ENCODE measurements around the gene ZNF541.

DNA sequence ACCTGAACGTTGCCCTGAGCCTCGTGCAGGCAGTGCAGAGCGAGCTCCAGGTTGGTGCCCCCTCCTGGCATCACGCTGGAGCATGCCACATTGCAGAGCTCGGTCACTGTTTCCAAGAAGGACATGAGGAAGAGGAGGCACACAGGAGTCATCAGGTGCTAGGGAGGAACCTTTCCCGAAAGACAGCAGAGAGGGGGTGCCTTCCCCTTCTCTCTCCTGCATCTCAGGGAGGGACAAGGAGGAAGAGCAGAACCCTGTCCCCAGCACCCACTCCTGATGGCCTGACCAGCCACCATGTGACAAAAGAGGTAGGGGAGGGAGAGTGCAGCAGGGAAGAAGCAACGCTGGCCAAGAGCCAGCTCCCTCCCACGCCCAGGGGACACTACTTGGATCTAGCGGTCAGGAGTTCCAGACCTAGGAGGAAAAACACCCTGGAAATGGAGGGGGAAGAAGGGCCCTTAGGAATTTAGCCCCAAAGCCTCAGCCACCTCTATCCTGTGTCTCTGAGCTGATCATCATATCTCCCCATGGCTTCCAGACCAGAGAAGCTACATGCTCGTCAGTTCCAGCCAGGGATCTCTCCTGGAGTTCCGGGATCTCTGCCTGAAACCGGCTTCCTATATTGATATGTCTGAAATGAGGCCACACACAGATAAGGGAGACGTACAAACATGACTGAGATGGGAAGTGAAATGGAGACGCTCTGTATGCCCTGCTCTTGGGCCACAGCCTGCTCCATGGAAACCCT lies 41.1 kb downstream of the ZNF541 start:
- no peak for TF ChIP-seq POLR2A (IDR thresholded peaks at IDR 0.05; ENCODE audit: low read length)
- TF ChIP-seq GATA1 (IDR thresholded peaks at IDR 0.05; ENCODE audit: low read depth, low read length): no peak

Data from erythroblast (primary cell).